ENCODE measurements around the gene SLC25A38.

SLC25A38 gene

GRCh38 chr3:39419742-39420315, 36.7 kb downstream of the SLC25A38 start:
- no peaks in the 10 kb centered on the region for H3K27me3 ChIP-seq (ENCODE audit: control insufficient read depth, insufficient read depth, low read length)
- no peak overlapping the region for H3K4me3 ChIP-seq (ENCODE audit: low read depth, low read length)
- H3K27ac ChIP-seq (ENCODE audit: low read depth, low read length): no peak overlapping the region
- no peaks in the 10 kb centered on the region for H3K36me3 ChIP-seq (ENCODE audit: control insufficient read depth, insufficient read depth, low read length)
- H3K9ac ChIP-seq (ENCODE audit: low read depth, low read length): no peak overlapping the region
- H3K9me3 ChIP-seq (ENCODE audit: control insufficient read depth, insufficient read depth, low read length): no peaks in the 10 kb centered on the region
- peaks cover 24% of the 10 kb centered on the region for H3K4me1 ChIP-seq (ENCODE audit: control insufficient read depth, insufficient read depth, low read length)

- Histone ChIP-seq H3K27ac (ENCODE audit: low read depth, low read length) (no peak overlapping the region), H3K36me3 (ENCODE audit: control insufficient read depth, insufficient read depth, low read length) (no peaks in the 10 kb centered on the region), H3K9me3 (ENCODE audit: control insufficient read depth, insufficient read depth, low read length) (no peaks in the 10 kb centered on the region), H3K27me3 (ENCODE audit: control insufficient read depth, insufficient read depth, low read length) (no peaks in the 10 kb centered on the region), H3K4me1 (ENCODE audit: control insufficient read depth, insufficient read depth, low read length) (peaks cover 24% of the 10 kb centered on the region), H3K9ac (ENCODE audit: low read depth, low read length) (no peak overlapping the region), H3K4me3 (ENCODE audit: low read depth, low read length) (no peak overlapping the region)
Observed at GRCh38 chr3:39420543-39420942, 37.4 kb downstream of the SLC25A38 start.

GRCh38 chr3:39423436-39423970, 40.3 kb downstream of the SLC25A38 start:
- peaks cover 18% of the 10 kb centered on the region for H3K4me1 ChIP-seq (ENCODE audit: control insufficient read depth, insufficient read depth, low read length)
- no peak overlapping the region for H3K4me3 ChIP-seq (ENCODE audit: low read depth, low read length)
- H3K9me3 ChIP-seq (ENCODE audit: control insufficient read depth, insufficient read depth, low read length): no peaks in the 10 kb centered on the region
- no peak overlapping the region for H3K9ac ChIP-seq (ENCODE audit: low read depth, low read length)
- no peak overlapping the region for H3K27ac ChIP-seq (ENCODE audit: low read depth, low read length)
- no peaks in the 10 kb centered on the region for H3K36me3 ChIP-seq (ENCODE audit: control insufficient read depth, insufficient read depth, low read length)
- no peaks in the 10 kb centered on the region for H3K27me3 ChIP-seq (ENCODE audit: control insufficient read depth, insufficient read depth, low read length)

DNA sequence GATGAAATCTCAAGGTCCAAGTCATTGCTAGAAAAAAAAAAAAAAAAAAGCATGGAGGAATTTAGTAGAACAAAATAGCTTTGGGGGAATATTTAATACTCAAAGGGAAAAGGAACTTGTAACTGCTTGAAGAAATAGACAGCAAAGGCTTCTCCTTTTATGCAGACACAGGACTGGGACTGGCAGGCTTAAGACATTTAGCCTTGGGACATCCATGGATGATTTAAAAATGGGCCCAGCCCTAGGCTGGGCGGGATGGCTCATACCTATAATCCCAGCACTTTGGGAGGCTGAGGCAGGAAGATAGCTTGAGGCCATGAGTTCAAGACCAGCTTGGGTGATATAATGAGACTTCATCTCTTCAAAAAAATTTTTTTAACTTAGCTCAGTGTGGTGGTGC, 43.1 kb downstream of the SLC25A38 start:
- no peaks in the 10 kb centered on the region for H3K9me3 ChIP-seq (ENCODE audit: control insufficient read depth, insufficient read depth, low read length)
- no peak overlapping the region for H3K27ac ChIP-seq (ENCODE audit: low read depth, low read length)
- no peaks in the 10 kb centered on the region for H3K27me3 ChIP-seq (ENCODE audit: control insufficient read depth, insufficient read depth, low read length)
- H3K36me3 ChIP-seq (ENCODE audit: control insufficient read depth, insufficient read depth, low read length): no peaks in the 10 kb centered on the region
- H3K4me1 ChIP-seq (ENCODE audit: control insufficient read depth, insufficient read depth, low read length): no peaks in the 10 kb centered on the region
- H3K4me3 ChIP-seq (ENCODE audit: low read depth, low read length): no peak overlapping the region
- no peak overlapping the region for H3K9ac ChIP-seq (ENCODE audit: low read depth, low read length)

GRCh38 chr3:39427506-39427905, 44.3 kb downstream of the SLC25A38 start:
- Histone ChIP-seq H3K4me3 (ENCODE audit: low read depth, low read length) (no peak overlapping the region), H3K36me3 (ENCODE audit: control insufficient read depth, insufficient read depth, low read length) (no peaks in the 10 kb centered on the region), H3K9me3 (ENCODE audit: control insufficient read depth, insufficient read depth, low read length) (no peaks in the 10 kb centered on the region), H3K4me1 (ENCODE audit: control insufficient read depth, insufficient read depth, low read length) (no peaks in the 10 kb centered on the region), H3K27me3 (ENCODE audit: control insufficient read depth, insufficient read depth, low read length) (no peaks in the 10 kb centered on the region), H3K9ac (ENCODE audit: low read depth, low read length) (no peak overlapping the region), H3K27ac (ENCODE audit: low read depth, low read length) (no peak overlapping the region)

GRCh38 chr3:39428745-39429201, 45.6 kb downstream of the SLC25A38 start:
- H3K9me3 ChIP-seq (ENCODE audit: control insufficient read depth, insufficient read depth, low read length): no peaks in the 10 kb centered on the region
- H3K36me3 ChIP-seq (ENCODE audit: control insufficient read depth, insufficient read depth, low read length): no peaks in the 10 kb centered on the region
- no peaks in the 10 kb centered on the region for H3K4me1 ChIP-seq (ENCODE audit: control insufficient read depth, insufficient read depth, low read length)
- H3K27me3 ChIP-seq (ENCODE audit: control insufficient read depth, insufficient read depth, low read length): no peaks in the 10 kb centered on the region
- H3K27ac ChIP-seq (ENCODE audit: low read depth, low read length): no peak overlapping the region
- no peak overlapping the region for H3K4me3 ChIP-seq (ENCODE audit: low read depth, low read length)
- no peak overlapping the region for H3K9ac ChIP-seq (ENCODE audit: low read depth, low read length)

GRCh38 chr3:39429466-39429865, 46.3 kb downstream of the SLC25A38 start:
- Histone ChIP-seq H3K9ac (ENCODE audit: low read depth, low read length) (no peak overlapping the region), H3K27me3 (ENCODE audit: control insufficient read depth, insufficient read depth, low read length) (no peaks in the 10 kb centered on the region), H3K27ac (ENCODE audit: low read depth, low read length) (no peak overlapping the region), H3K4me1 (ENCODE audit: control insufficient read depth, insufficient read depth, low read length) (no peaks in the 10 kb centered on the region), H3K4me3 (ENCODE audit: low read depth, low read length) (no peak overlapping the region), H3K9me3 (ENCODE audit: control insufficient read depth, insufficient read depth, low read length) (no peaks in the 10 kb centered on the region), H3K36me3 (ENCODE audit: control insufficient read depth, insufficient read depth, low read length) (no peaks in the 10 kb centered on the region)

- Histone ChIP-seq H3K4me1 (ENCODE audit: control insufficient read depth, insufficient read depth, low read length) (no peaks in the 10 kb centered on the region), H3K9ac (ENCODE audit: low read depth, low read length) (no peak overlapping the region), H3K9me3 (ENCODE audit: control insufficient read depth, insufficient read depth, low read length) (no peaks in the 10 kb centered on the region), H3K27me3 (ENCODE audit: control insufficient read depth, insufficient read depth, low read length) (no peaks in the 10 kb centered on the region), H3K27ac (ENCODE audit: low read depth, low read length) (no peak overlapping the region), H3K36me3 (ENCODE audit: control insufficient read depth, insufficient read depth, low read length) (no peaks in the 10 kb centered on the region), H3K4me3 (ENCODE audit: low read depth, low read length) (no peak overlapping the region)
Observed at GRCh38 chr3:39432342-39432741, 49.2 kb downstream of the SLC25A38 start.

- Histone ChIP-seq H3K27ac (ENCODE audit: low read depth, low read length) (no peak overlapping the region), H3K4me3 (ENCODE audit: low read depth, low read length) (no peak overlapping the region), H3K9me3 (ENCODE audit: control insufficient read depth, insufficient read depth, low read length) (no peaks in the 10 kb centered on the region), H3K9ac (ENCODE audit: low read depth, low read length) (no peak overlapping the region), H3K27me3 (ENCODE audit: control insufficient read depth, insufficient read depth, low read length) (no peaks in the 10 kb centered on the region), H3K4me1 (ENCODE audit: control insufficient read depth, insufficient read depth, low read length) (no peaks in the 10 kb centered on the region), H3K36me3 (ENCODE audit: control insufficient read depth, insufficient read depth, low read length) (no peaks in the 10 kb centered on the region)
Observed at GRCh38 chr3:39433642-39434041, 50.5 kb downstream of the SLC25A38 start.

DNA sequence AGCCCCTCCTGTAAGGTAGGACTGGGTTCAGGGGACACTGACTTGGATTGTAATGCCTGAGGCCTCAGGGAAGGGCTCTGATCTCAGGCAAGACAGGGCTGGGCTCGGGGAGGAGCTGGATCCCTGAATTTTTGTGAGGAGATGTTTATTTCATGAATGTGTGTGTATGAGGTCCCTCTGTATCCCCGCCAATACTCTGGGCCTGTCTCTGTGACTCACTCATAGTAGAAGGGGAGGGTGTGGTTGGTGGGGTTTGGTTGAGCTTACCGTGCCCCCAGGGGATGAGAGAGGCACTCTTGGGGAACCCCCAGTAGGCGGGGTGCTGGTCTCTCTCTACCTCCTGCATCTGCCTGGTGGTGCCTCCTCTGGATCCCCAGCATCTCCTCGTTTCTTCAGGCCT, 51.4 kb downstream of the SLC25A38 start:
- Histone ChIP-seq H3K9me3 (ENCODE audit: control insufficient read depth, insufficient read depth, low read length) (no peaks in the 10 kb centered on the region), H3K9ac (ENCODE audit: low read depth, low read length) (no peak overlapping the region), H3K4me1 (ENCODE audit: control insufficient read depth, insufficient read depth, low read length) (no peaks in the 10 kb centered on the region), H3K4me3 (ENCODE audit: low read depth, low read length) (no peak overlapping the region), H3K36me3 (ENCODE audit: control insufficient read depth, insufficient read depth, low read length) (no peaks in the 10 kb centered on the region), H3K27ac (ENCODE audit: low read depth, low read length) (no peak overlapping the region), H3K27me3 (ENCODE audit: control insufficient read depth, insufficient read depth, low read length) (no peaks in the 10 kb centered on the region)

- no peaks in the 10 kb centered on the region for H3K9me3 ChIP-seq (ENCODE audit: control insufficient read depth, insufficient read depth, low read length)
- H3K36me3 ChIP-seq (ENCODE audit: control insufficient read depth, insufficient read depth, low read length): no peaks in the 10 kb centered on the region
- H3K9ac ChIP-seq (ENCODE audit: low read depth, low read length): no peak overlapping the region
- no peak overlapping the region for H3K4me3 ChIP-seq (ENCODE audit: low read depth, low read length)
- H3K4me1 ChIP-seq (ENCODE audit: control insufficient read depth, insufficient read depth, low read length): no peaks in the 10 kb centered on the region
- no peak overlapping the region for H3K27ac ChIP-seq (ENCODE audit: low read depth, low read length)
- H3K27me3 ChIP-seq (ENCODE audit: control insufficient read depth, insufficient read depth, low read length): no peaks in the 10 kb centered on the region
Observed at GRCh38 chr3:39435006-39435748, 52.0 kb downstream of the SLC25A38 start.

Data from HUES48 (cell line).